HG02981 (cell line): ENCODE measurements around the gene CYP2S1.
"Not testable (repeated sequence)": the region's sequence is repeated elsewhere in the genome, so short reads cannot be mapped to it uniquely, and the experiment has no call there.

ENCODE experiments used
- ATAC-seq: cut with Tn5 transposase; IDR thresholded peaks from one replicate; pipeline ENCODE4 v1.9.1; 2021; ENCODE audit warnings: mild to moderate bottlenecking, moderate library complexity; ENCODE audit not compliant: unreplicated experiment

CYP2S1 gene, protein sequence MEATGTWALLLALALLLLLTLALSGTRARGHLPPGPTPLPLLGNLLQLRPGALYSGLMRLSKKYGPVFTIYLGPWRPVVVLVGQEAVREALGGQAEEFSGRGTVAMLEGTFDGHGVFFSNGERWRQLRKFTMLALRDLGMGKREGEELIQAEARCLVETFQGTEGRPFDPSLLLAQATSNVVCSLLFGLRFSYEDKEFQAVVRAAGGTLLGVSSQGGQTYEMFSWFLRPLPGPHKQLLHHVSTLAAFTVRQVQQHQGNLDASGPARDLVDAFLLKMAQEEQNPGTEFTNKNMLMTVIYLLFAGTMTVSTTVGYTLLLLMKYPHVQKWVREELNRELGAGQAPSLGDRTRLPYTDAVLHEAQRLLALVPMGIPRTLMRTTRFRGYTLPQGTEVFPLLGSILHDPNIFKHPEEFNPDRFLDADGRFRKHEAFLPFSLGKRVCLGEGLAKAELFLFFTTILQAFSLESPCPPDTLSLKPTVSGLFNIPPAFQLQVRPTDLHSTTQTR

GRCh38 chr19:41192574-41193429 is at the start of gene CYP2S1:
Gene CYP2S1 (plus strand): TSS chr19:41193219. CDS start chr19:41193265, 46 bp downstream.
- ATAC-seq, result no peak

DNA sequence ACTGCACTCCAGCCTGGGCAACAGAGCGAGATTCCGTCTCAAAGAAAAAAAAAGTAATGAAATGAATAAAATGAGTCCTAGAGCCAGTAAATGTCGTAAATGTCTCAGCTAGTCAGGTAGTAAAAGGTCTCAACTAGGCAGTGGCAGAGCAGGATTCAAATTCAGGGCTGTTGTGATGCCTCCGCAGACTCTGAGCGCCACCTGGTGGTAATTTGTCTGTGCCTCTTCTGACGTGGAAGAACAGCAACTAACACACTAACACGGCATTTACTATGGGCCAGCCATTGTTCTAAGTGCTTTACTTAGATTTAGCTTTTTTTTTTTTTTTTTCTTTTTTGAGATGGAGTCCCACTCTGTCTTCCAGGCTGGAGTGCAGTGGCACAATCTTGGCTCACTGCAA is 48.6 kb upstream of the CYP2S1 start:
- no peak for ATAC-seq

GRCh38 chr19:41149831-41150230 is 43.2 kb upstream of the CYP2S1 start:
- ATAC-seq, result no peak

DNA sequence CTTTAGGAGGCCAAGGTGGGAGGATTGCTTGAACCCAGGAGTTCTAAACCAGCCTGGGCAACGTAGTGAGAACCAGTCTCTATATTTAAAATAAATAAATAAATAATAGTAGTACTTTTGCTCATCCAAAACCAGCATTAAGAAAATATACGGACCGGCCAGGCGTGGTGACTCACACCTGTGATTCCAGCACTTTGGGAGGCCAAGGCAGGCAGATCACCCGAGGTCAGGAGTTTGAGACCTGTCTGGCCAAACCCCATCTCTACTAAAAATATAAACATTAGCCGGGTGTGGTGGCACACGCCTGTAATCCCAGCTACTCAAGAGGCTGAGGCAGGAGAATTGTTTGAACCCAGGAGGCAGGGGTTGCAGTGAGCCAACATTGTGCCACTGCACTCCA is 42.0 kb upstream of the CYP2S1 start:
- ATAC-seq, result not testable (repeated sequence)

- ATAC-seq, result no peak
Measured at GRCh38 chr19:41154060-41154459, 39.0 kb upstream of the CYP2S1 start.

GRCh38 chr19:41156207-41156606 is 36.8 kb upstream of the CYP2S1 start:
- no peak for ATAC-seq

DNA sequence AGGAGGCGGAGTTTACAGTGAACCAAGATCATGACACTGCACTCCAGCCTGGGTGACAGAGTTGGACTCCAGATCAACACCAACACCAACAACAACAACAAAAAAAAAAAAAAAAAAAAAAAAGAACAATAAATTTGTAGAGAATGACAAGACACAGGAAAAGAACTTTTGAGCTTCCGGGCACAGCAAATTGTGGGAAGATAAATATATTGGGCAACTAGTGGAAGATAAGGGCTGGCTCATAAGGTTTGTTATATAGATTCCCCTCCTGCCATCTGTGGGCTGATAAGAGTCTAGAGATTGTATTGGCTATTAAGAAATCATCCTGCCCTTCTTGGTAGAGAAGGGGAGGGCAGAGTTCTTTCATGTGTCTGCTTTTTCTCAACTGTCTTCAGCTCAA is 33.1 kb upstream of the CYP2S1 start:
- no peak for ATAC-seq

DNA sequence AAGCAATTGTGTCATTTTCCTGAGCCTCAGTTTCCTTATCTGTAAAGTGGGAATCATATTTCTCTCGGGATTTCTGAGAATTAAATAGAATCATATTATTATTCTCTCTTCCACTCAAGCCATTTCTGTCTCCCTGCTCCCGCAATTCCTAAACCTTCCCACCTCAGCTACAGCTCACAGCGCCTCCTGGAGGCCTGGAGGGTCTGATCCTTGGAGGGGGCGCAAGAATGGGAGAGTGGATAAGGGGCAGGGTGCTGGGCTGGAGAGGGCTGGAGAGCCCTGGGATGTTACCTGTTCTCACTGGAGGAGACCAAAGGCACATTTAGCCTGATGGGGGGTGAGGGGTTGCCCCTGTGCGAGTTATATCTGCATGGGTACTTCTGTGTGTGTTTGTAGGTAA is 31.1 kb upstream of the CYP2S1 start:
- no peak for ATAC-seq

DNA sequence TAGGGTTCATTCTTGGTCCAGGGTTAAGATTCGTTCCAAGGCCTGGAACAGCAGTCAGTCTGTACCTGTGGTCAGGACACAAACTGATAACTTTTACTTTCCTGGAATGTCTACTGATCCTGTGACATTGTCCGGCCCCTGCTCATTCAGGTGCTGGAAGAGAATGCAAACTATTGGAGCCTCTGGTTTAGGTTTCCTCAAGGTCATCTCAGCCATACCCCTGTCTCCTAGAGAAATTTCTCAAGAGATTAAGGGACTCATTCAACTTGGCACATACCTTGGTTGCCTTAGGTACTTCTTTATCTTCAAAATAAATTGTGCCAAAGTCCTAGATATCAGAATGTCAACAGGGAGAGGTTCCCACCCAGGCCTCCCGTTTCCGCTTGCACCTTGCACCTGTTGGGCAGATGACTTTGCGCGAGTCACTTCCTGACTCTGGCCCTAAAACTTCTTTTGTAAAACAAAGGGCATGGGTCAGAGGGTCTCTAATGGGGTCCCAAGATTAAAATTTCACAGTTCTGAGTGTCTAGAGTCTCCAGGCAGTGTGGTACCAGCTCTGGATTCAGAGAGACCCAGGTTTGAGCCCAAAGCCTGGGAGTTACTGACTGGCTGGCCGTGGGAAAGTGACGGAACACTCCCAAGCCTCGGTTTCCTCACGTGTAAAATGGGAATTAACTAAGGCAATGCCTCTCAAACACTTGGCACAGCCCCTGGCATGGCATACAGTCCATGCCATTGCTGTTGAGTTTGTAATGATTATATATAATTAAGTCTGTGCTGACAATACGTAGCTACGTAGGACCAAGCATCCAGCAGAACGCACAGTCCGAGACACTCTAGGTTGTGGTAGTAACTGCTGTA is 25.8 kb upstream of the CYP2S1 start:
- ATAC-seq, result no peak

GRCh38 chr19:41172297-41173164 is 20.5 kb upstream of the CYP2S1 start:
- ATAC-seq, result no peak

DNA sequence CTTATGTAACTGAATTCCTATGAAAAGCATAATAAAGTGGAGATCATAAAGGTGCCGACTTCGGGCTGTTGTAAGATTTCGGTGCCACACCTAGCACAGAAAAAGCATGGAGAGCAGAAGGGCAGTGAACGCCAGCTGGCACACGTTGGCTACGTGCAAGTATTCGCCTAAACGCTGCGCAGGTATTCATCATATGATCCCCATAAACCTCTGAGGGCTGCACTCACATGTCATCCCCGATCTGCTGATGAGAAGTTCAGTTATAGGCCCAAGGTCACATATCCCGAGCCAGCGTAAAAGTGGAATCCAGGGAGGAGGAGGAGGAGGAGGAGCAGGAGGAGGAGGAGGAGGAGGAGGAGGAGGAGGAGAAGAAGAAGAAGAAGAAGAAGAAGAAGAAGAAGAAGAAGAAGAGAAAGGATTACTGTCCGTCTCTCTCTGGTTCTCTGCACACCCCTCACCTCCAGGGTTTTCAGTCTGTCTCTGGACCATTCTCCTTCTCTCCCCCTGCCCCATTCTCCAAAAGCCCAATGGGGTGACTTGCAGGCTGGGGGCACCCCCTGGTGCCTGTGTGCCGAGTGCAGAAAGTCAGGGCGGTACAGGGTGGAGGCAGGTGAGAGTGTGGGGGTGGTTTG is 18.6 kb upstream of the CYP2S1 start:
- ATAC-seq, result no peak

GRCh38 chr19:41175801-41176777 is 16.9 kb upstream of the CYP2S1 start:
- ATAC-seq, result no peak

DNA sequence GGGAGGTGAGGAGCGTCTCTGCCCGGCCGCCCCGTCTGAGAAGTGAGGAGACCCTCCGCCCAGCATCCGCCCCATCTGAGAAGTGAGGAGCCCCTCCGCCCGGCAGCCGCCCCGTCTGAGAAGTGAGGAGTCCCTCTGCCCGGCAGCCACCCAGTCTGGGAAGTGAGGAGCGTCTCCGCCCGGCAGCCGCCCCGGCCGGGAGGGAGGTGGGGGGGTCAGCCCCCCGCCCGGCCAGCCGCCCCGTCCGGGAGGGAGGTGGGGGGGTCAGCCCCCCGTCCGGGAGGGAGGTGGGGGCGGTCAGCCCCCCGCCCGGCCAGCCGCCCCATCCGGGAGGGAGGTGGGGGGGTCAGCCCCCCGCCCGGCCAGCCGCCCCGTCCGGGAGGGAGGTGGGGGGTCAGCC is 12.8 kb upstream of the CYP2S1 start:
- ATAC-seq, result not testable (repeated sequence)

GRCh38 chr19:41186971-41187883 is 5.8 kb upstream of the CYP2S1 start:
- ATAC-seq, result no peak

- no peak for ATAC-seq
Measured at GRCh38 chr19:41187884-41188279, 5.1 kb upstream of the CYP2S1 start.

DNA sequence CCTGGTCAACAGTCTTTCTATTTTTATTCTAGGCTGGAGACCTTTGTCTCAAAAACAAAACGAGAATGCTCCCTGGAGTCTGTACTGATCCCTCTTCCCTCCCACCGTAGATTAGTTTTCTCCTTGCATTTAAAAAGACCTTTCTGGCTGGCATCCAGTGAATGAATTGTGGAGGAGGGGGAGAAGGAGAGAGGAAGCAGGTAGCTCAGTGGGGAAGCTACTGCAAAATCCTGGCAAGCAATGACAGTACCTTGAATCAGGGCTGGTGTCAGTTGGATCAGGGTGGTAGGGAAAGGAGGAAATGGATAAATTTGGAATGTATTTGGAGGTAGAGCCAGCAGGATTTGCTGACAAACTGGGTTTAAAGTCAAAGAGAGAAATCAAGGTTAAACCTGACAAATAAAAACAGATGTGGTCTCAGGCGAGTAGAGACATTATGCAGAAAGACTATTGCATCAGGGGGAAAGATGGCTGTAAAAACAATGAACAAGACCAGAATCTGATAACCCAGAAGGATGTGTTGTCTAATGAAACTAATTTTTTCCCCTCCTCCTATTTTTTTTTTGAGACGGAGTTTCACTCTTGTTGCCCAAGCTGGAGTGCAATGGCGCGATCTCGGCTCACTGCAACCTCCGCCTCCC is 3.5 kb upstream of the CYP2S1 start:
- ATAC-seq, result no peak
